GM12892 (cell line): Measurements from ENCODE around the gene ZC3H12A.

Experiments
- POLR2A ChIP-seq: IDR thresholded peaks from 2 replicates; pipeline ENCODE4 v1.6.1; 2011; ENCODE audit warnings: low read depth, low read length, control low read depth
- POLR2AphosphoS5 ChIP-seq: IDR thresholded peaks from 2 replicates; pipeline ENCODE4 v1.6.1; 2011; ENCODE audit warnings: low read depth, low read length, control low read depth
- TAF1 ChIP-seq: IDR thresholded peaks from 2 replicates; pipeline ENCODE4 v1.6.1; 2011; ENCODE audit warnings: low read depth, mild to moderate bottlenecking, control low read depth, low read length, borderline replicate concordance

GRCh38 chr1:37477198-37477931 lies 3.0 kb downstream of the ZC3H12A start:
- TF ChIP-seq POLR2AphosphoS5, result peak; percentile 71
- TF ChIP-seq POLR2A, result peak; percentile 70
- 0 out of 2 replicates have a peak, but pooled peaks have one; percentile 19 for TF ChIP-seq TAF1
